Measurements from ENCODE around the gene KRTAP10-4. TPM values are rescaled to one million over a fixed set of nuclear protein-coding genes. Genes with fewer than 3 reads are reported as not detected.

The KRTAP10-4 gene
- total and polyA plus RNA-seq, 9 donors: not detected

GRCh38 chr21:44539046-44539445 lies 34.5 kb upstream of the KRTAP10-4 start:
- 59 to 76% (median 73%) methylated on average over 14 of the region's 14 CpGs for WGBS, 3 donors
- no peaks in the 10 kb centered on the region for H3K9me3 ChIP-seq
- H3K4me1 ChIP-seq (ENCODE audit: insufficient read depth): no peaks in the 10 kb centered on the region
- no peaks in the 10 kb centered on the region for H3K27me3 ChIP-seq
- no peaks in the 10 kb centered on the region for H3K36me3 ChIP-seq
- no peak for TF ChIP-seq EP300 (IDR thresholded peaks at IDR 0.05)
- TF ChIP-seq CTCF (IDR thresholded peaks at IDR 0.05): no peak
- no peak for TF ChIP-seq POLR2A (IDR thresholded peaks at IDR 0.05)
- H3K27ac ChIP-seq: no peak overlapping the region
- peak in 1 of 5 donors; percentile 2 for DNase-seq
- no peak overlapping the region for H3K4me3 ChIP-seq
- intact Hi-C loops (cut with DNase I): no loop called here

- no peaks in the 10 kb centered on the region for H3K9me3 ChIP-seq
- no peak for TF ChIP-seq POLR2A (IDR thresholded peaks at IDR 0.05)
- no peak for TF ChIP-seq CTCF (IDR thresholded peaks at IDR 0.05)
- TF ChIP-seq EP300 (IDR thresholded peaks at IDR 0.05): no peak
- intact Hi-C loops (cut with DNase I): no loop called here
- no peak within 1 kb of the TSS for H3K27ac ChIP-seq
- no peaks in the 10 kb centered on the region for H3K4me1 ChIP-seq (ENCODE audit: insufficient read depth)
- no peak within 1 kb of the TSS for H3K4me3 ChIP-seq
- WGBS, 3 donors: 47 to 57% (median 51%) methylated on average over 20 to 21 of the region's 21 CpGs
- H3K36me3 ChIP-seq: no peaks in the 10 kb centered on the region
- H3K27me3 ChIP-seq: no peaks in the 10 kb centered on the region
- peak in 1 of 5 donors; percentile 3 for DNase-seq
Observed at GRCh38 chr21:44539991-44540666, 33.4 kb upstream of the KRTAP10-4 start, which contains the start of gene KRTAP10-1. Gene KRTAP10-1, minus strand, starts transcription at chr21:44540195. Its CDS starts 45 bp downstream, at chr21:44540150.

- TF ChIP-seq POLR2A (IDR thresholded peaks at IDR 0.05) (no peak), CTCF (IDR thresholded peaks at IDR 0.05) (no peak)
- Histone ChIP-seq H3K36me3 (no peaks in the 10 kb centered on the region), H3K27ac (no peak overlapping the region), H3K4me1 (ENCODE audit: insufficient read depth) (no peaks in the 10 kb centered on the region), H3K27me3 (no peaks in the 10 kb centered on the region), H3K4me3 (no peak overlapping the region), H3K9me3 (no peaks in the 10 kb centered on the region)
- 74 to 78% (median 75%) methylated on average over 11 of the region's 11 CpGs for WGBS, 3 donors
- intact Hi-C loops (cut with DNase I): no loop called here
- DNase-seq: no peak
Observed at GRCh38 chr21:44540741-44541288, 32.7 kb upstream of the KRTAP10-4 start.

GRCh38 chr21:44542716-44543115 lies 30.8 kb upstream of the KRTAP10-4 start:
- TF ChIP-seq CTCF (IDR thresholded peaks at IDR 0.05) (no peak), POLR2A (IDR thresholded peaks at IDR 0.05) (no peak), EP300 (IDR thresholded peaks at IDR 0.05) (no peak)
- intact Hi-C loops (cut with DNase I): no loop called here

More at GRCh38 chr21:44542716-44543115, 30.8 kb upstream of the KRTAP10-4 start:
- no peak overlapping the region for H3K4me3 ChIP-seq
- H3K27ac ChIP-seq: no peak overlapping the region
- WGBS, 3 donors: 61 to 82% (median 77%) methylated on average over 1 of the region's 1 CpG
- DNase-seq: no peak
- no peaks in the 10 kb centered on the region for H3K36me3 ChIP-seq
- no peaks in the 10 kb centered on the region for H3K9me3 ChIP-seq
- no peaks in the 10 kb centered on the region for H3K27me3 ChIP-seq
- no peaks in the 10 kb centered on the region for H3K4me1 ChIP-seq (ENCODE audit: insufficient read depth)
